H1 (cell line): Measurements from ENCODE around the gene TRAF3. TPM values are rescaled to one million over a fixed set of nuclear protein-coding genes. Genes with fewer than 3 reads are reported as not detected.
A peak's percentile ranks its signal among the peaks of the same experiment; 100 is the strongest.

Experiments used
- CTCF ChIA-PET: fragments of 300-600 bp; sonication (Branson Sonifier 250); formaldehyde crosslinking; loops from one replicate; lab custom pipeline; 2021; ENCODE audit not compliant: partially characterized antibody; lab: Charles Lee
- POLR2A ChIA-PET: fragments of 300-600 bp; sonication (Branson Sonifier 250); formaldehyde crosslinking; loops from one replicate; lab custom pipeline; 2021; ENCODE audit warnings: inconsistent platforms; ENCODE audit not compliant: partially characterized antibody; lab: Charles Lee
- DNase-seq, 2 experiments: peaks; one replicate each; pipeline versions ENCODE4 v3.0.0 to v3.0.0-alpha.2; 2010 to 2022; ENCODE audit warnings: low spot score in 2 of 2, low read depth in 1 of 2, mixed read lengths in 1 of 2
- FAIRE-seq: peaks from 2 replicates; lab custom pipeline; 2011; peaks lifted over from hg19 to GRCh38; lab: Jason Lieb, UNC
- H2AFZ ChIP-seq: 2 replicates; pipeline ENCODE4 v1.8.1; 2012; ENCODE audit warnings: low read length, inconsistent platforms
- H2AK5ac ChIP-seq: 2 replicates; pipeline ENCODE4 v1.6.1; 2013; ENCODE audit warnings: low read depth, low read length
- H2BK120ac ChIP-seq: replicated peaks from 2 replicates; pipeline ENCODE3; 2013; ENCODE audit warnings: low read depth, low read length, inconsistent platforms
- H2BK12ac ChIP-seq: 2 replicates; pipeline ENCODE4 v1.6.1; 2013; ENCODE audit warnings: low read depth, low read length
- H2BK15ac ChIP-seq: 2 replicates; pipeline ENCODE4 v1.6.1; 2013; ENCODE audit warnings: low read length
- H2BK20ac ChIP-seq: 2 replicates; pipeline ENCODE4 v1.6.1; 2013; ENCODE audit warnings: low read length
- H2BK5ac ChIP-seq: 2 replicates; pipeline ENCODE4 v1.6.1; 2013; ENCODE audit warnings: low read depth, low read length
- H3K14ac ChIP-seq: 2 replicates; pipeline ENCODE4 v1.6.1; 2013; ENCODE audit warnings: inconsistent platforms; ENCODE audit not compliant: insufficient read length
- H3K18ac ChIP-seq: 2 replicates; pipeline ENCODE4 v1.6.1; 2013; ENCODE audit warnings: low read length; ENCODE audit errors: extremely low read depth
- H3K23ac ChIP-seq: 2 replicates; pipeline ENCODE4 v1.6.1; 2013; ENCODE audit warnings: inconsistent platforms; ENCODE audit not compliant: insufficient read length
- H3K23me2 ChIP-seq: 2 replicates; pipeline ENCODE4 v1.6.1; 2013; ENCODE audit warnings: low read depth, low read length
- H3K27ac ChIP-seq: 2 replicates; pipeline ENCODE4 v1.6.1; 2011; ENCODE audit warnings: low read depth, low read length, inconsistent platforms
- H3K27me3 ChIP-seq, 4 experiments: replicated peaks in 1 of 4; 1 replicate in 1 of 4; 2 replicates in 3 of 4; pipeline versions ENCODE4 v1.6.1 to v1.8.1; 2011 to 2013; ENCODE audit warnings: low read length in 3 of 4, mild to moderate bottlenecking in 3 of 4, inconsistent platforms in 2 of 4, mixed read lengths in 2 of 4, moderate library complexity in 1 of 4; ENCODE audit not compliant: control insufficient read depth in 3 of 4, insufficient read depth in 3 of 4; ENCODE audit errors: extremely low read depth in 1 of 4
- H3K36me3 ChIP-seq, 4 experiments: 2 replicates each; pipeline versions ENCODE4 v1.6.1 to v1.8.1; 2011 to 2013; ENCODE audit warnings: mild to moderate bottlenecking in 4 of 4, low read length in 3 of 4, moderate library complexity in 2 of 4, control low read depth in 1 of 4, inconsistent platforms in 1 of 4; ENCODE audit not compliant: insufficient read depth in 4 of 4, control insufficient read depth in 2 of 4
- H3K4ac ChIP-seq: replicated peaks from 2 replicates; pipeline ENCODE3; 2013; ENCODE audit warnings: low read length, low read depth, mixed read lengths, inconsistent platforms; ENCODE audit not compliant: insufficient read length
- H3K4me1 ChIP-seq, 4 experiments: replicated peaks in 1 of 4; 1 replicate in 1 of 4; 2 replicates in 3 of 4; pipeline versions ENCODE4 v1.6.1 to v1.8.1; 2011 to 2013; ENCODE audit warnings: low read length in 3 of 4, inconsistent platforms in 2 of 4, mixed read lengths in 1 of 4; ENCODE audit not compliant: insufficient read depth in 4 of 4, control insufficient read depth in 3 of 4
- H3K4me2 ChIP-seq, 2 experiments: 2 replicates each; pipeline versions ENCODE4 v1.6.1 to v1.8.1; 2011 to 2013; ENCODE audit warnings: low read depth in 2 of 2, low read length in 2 of 2, control low read depth in 1 of 2, inconsistent platforms in 1 of 2, mild to moderate bottlenecking in 1 of 2; ENCODE audit not compliant: insufficient read depth in 1 of 2
- H3K4me3 ChIP-seq, 4 experiments: fragments of 200-600, 300-600 bp in 1 of 4; sonication (generic), shearing (Covaris generic), sonication (Bioruptor Twin) in 1 of 4; 2 replicates each; pipeline versions ENCODE4 v1.5.1 to v1.8.1; 2011 to 2016; ENCODE audit warnings: low read length in 4 of 4, low read depth in 3 of 4, control low read depth in 2 of 4, inconsistent platforms in 2 of 4, mild to moderate bottlenecking in 2 of 4, mixed read lengths in 1 of 4, moderate library complexity in 1 of 4; ENCODE audit not compliant: insufficient read depth in 2 of 4; ENCODE audit errors: extremely low read depth in 1 of 4
- H3K56ac ChIP-seq: replicated peaks from 2 replicates; pipeline ENCODE3; 2013; ENCODE audit warnings: low read depth, mild to moderate bottlenecking, mixed read lengths, low read length, inconsistent platforms; ENCODE audit not compliant: insufficient read length
- H3K79me1 ChIP-seq: 2 replicates; pipeline ENCODE4 v1.6.1; 2013; ENCODE audit warnings: low read depth, low read length, control low read depth
- H3K79me2 ChIP-seq, 2 experiments: 2 replicates each; pipeline versions ENCODE4 v1.6.1 to v1.8.1; 2012 to 2013; ENCODE audit warnings: low read length in 2 of 2, mild to moderate bottlenecking in 2 of 2, inconsistent platforms in 1 of 2; ENCODE audit not compliant: insufficient read depth in 2 of 2, control insufficient read depth in 1 of 2
- H3K9ac ChIP-seq, 4 experiments: replicated peaks in 1 of 4; 1 replicate in 1 of 4; 2 replicates in 3 of 4; pipeline versions ENCODE4 v1.6.1 to v1.8.1; 2011 to 2013; ENCODE audit warnings: low read depth in 3 of 4, low read length in 3 of 4, control low read depth in 2 of 4, mild to moderate bottlenecking in 2 of 4, moderate library complexity in 2 of 4, inconsistent platforms in 1 of 4; ENCODE audit errors: extremely low read depth in 1 of 4
- H3K9me3 ChIP-seq, 2 experiments: 2 replicates each; pipeline versions ENCODE4 v1.6.1 to v1.8.1; 2012 to 2013; ENCODE audit warnings: mild to moderate bottlenecking in 2 of 2, moderate library complexity in 2 of 2, control low read depth in 1 of 2, inconsistent platforms in 1 of 2, low read depth in 1 of 2, low read length in 1 of 2, mixed read lengths in 1 of 2; ENCODE audit not compliant: insufficient read depth in 2 of 2
- H4K20me1 ChIP-seq, 2 experiments: replicated peaks in 1 of 2; 2 replicates each; pipeline versions ENCODE3 to v1.8.1; 2011 to 2013; ENCODE audit warnings: inconsistent platforms in 2 of 2, low read length in 2 of 2, mild to moderate bottlenecking in 1 of 2; ENCODE audit not compliant: insufficient read depth in 2 of 2, control insufficient read depth in 1 of 2
- H4K5ac ChIP-seq: 2 replicates; pipeline ENCODE4 v1.6.1; 2013; ENCODE audit warnings: low read length, low read depth, mixed read lengths, inconsistent platforms; ENCODE audit not compliant: insufficient read length
- H4K8ac ChIP-seq: 2 replicates; pipeline ENCODE4 v1.8.0; 2013; ENCODE audit warnings: mild to moderate bottlenecking, moderate library complexity, low read length, inconsistent platforms; ENCODE audit not compliant: insufficient read depth; ENCODE audit errors: extremely low read depth
- H4K91ac ChIP-seq: replicated peaks from 2 replicates; pipeline ENCODE3; 2013; ENCODE audit warnings: low read length, mixed read lengths, inconsistent platforms; ENCODE audit not compliant: insufficient read length
- CHD1 ChIP-seq: IDR thresholded peaks from 2 replicates; pipeline ENCODE4 v1.6.1; 2012; ENCODE audit warnings: low read depth, low read length, improper control_type of control experiment
- HDAC6 ChIP-seq: IDR thresholded peaks from one replicate; pipeline ENCODE4 v1.7.1; 2012; ENCODE audit warnings: low read depth, mild to moderate bottlenecking, inconsistent platforms, low read length, moderate library complexity
- KDM5A ChIP-seq: fragments of 200-600 bp; IDR thresholded peaks from 2 replicates; pipeline ENCODE4 v1.7.1; 2012; ENCODE audit warnings: mild to moderate bottlenecking, low read length, inconsistent platforms, mixed read lengths
- RAD21 ChIP-seq, 2 experiments: IDR thresholded peaks in 1 of 2; conservative IDR thresholded peaks in 1 of 2; 2 replicates each; pipeline ENCODE4 v1.6.1; 2011; ENCODE audit warnings: low read depth in 2 of 2, low read length in 2 of 2, improper control_type of control experiment in 1 of 2, inconsistent platforms in 1 of 2, mild to moderate bottlenecking in 1 of 2, moderate library complexity in 1 of 2
- RXRA ChIP-seq: IDR thresholded peaks from 2 replicates; pipeline ENCODE4 v1.6.1; 2011; ENCODE audit warnings: low read depth, mild to moderate bottlenecking, low read length, moderate library complexity; ENCODE audit not compliant: insufficient read depth
- SUZ12 ChIP-seq: fragments of 200-600 bp; sonication (generic); IDR thresholded peaks from 2 replicates; pipeline ENCODE4 v1.6.1; 2012; ENCODE audit warnings: mild to moderate bottlenecking, inconsistent platforms, low read length, moderate library complexity, mixed read lengths
- WGBS, 2 experiments: shearing (Covaris generic) in 1 of 2; methylation state at CpG; one replicate each; pipeline versions ENCODE4 v1.1.6 to v1.1.7; 2013 to 2015; ENCODE audit warnings: low lambda C conversion rate in 2 of 2, mixed read lengths in 2 of 2, inconsistent platforms in 1 of 2, low coverage in 1 of 2, missing lambda C conversion rate in 1 of 2; ENCODE audit not compliant: insufficient replicate concordance in 2 of 2, insufficient coverage in 1 of 2, insufficient read length in 1 of 2; ENCODE audit errors: extremely low coverage in 1 of 2, missing lambda C conversion rate in 1 of 2; 5-methylcytosine and 5-hydroxymethylcytosine counted together
- polyA plus RNA-seq, 7 experiments: library from polyadenylated mRNA; depleted of rRNA in 3 of 7; stranded (reverse) in 5 of 7; unstranded in 2 of 7; fragments of >200 nt in 5 of 7; fragments of 200-250 nt in 2 of 7; gene quantifications; 1 replicate in 5 of 7; 2 replicates in 1 of 7; 4 replicates in 1 of 7; pipeline versions ENCODE4 v1.2.1 to v1.2.3, GENCODE V29; 2011 to 2013; ENCODE audit warnings: missing spikeins in 2 of 7, mixed read lengths in 2 of 7
- total RNA-seq: library from RNA; stranded (reverse); fragmentation: NEBNext Ultra II Directional; extraction: Animal tissue kit (Norgen Biotek cat#: 25700); gene quantifications from 2 replicates; pipeline ENCODE4 v1.2.1, GENCODE V29; 2021
- TF ChIP-seq, protein P1 (sequence below): IDR thresholded peaks from 2 replicates; pipeline ENCODE4 v1.6.1; 2012; ENCODE audit warnings: low read length, inconsistent platforms

TRAF3 gene
- total and polyA plus RNA-seq, 2 of the 8 experiments (the other 6 are each of a cell fraction or from before 2014, with no cell fraction given), result 5.8 to 12.1 TPM

DNA sequence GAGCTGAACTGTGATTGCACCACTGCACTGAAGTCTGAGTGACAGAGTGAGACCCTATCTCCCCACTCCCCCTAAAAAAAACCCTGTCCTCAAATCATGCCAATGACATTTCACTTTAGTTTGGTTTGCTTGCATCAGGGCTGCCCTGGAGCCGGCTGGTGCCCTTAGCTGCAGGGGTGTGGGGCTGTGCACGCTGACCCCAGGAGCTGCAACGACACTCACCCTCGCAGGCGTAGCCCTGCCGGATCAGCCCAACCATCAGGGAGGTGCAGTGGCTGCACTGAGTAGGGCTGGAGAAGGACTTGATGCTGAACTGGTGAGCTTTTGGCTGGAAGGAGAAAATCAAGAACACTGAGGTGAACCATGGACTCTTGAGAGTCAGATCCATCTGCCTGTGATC is 175.0 kb downstream of the TRAF3 start:
- Histone ChIP-seq H2BK20ac (no peak overlapping the region), H4K8ac (no peak overlapping the region), H3K79me2 (no peaks in the 10 kb centered on the region), H3K9ac (no peak overlapping the region), H3K4me2 (no peak overlapping the region), H3K36me3 (peaks cover 10 to 55% (median 44%) of the 10 kb centered on the region in 4 experiments; a peak in 7 of 8 replicates), H2BK5ac (peak overlapping the region; percentile 60; the same call in 1 of the 2 replicates), H4K20me1 (peaks cover 7 to 13% of the 10 kb centered on the region in 2 experiments), H3K79me1 (no peaks in the 10 kb centered on the region), H3K27me3 (no peaks in the 10 kb centered on the region), H3K14ac (no peak overlapping the region), H2BK12ac (no peak overlapping the region), H4K5ac (no peak overlapping the region), H3K23ac (no peak overlapping the region), H4K91ac (no peak overlapping the region), H3K4ac (no peak overlapping the region), H3K27ac (no peak overlapping the region), H3K4me3 (no peak overlapping the region), H3K4me1 (no peaks in the 10 kb centered on the region), H2AK5ac (no peak overlapping the region), H2AFZ (no peak overlapping the region), H2BK120ac (no peak overlapping the region), H3K23me2 (no peaks in the 10 kb centered on the region), H3K9me3 (no peaks in the 10 kb centered on the region), H3K18ac (no peak overlapping the region), H2BK15ac (no peak overlapping the region), H3K56ac (no peak overlapping the region)
- TF ChIP-seq RXRA, result no peak
- TF ChIP-seq KDM5A, result no peak
- no peak for TF ChIP-seq RAD21 (IDR thresholded peaks at IDR 0.05 in 1 of 2, conservative IDR thresholded peaks at IDR 0.05 in 1 of 2; ENCODE audit: low read depth in 2 of 2, low read length in 2 of 2)
- TF ChIP-seq, protein P1, sequence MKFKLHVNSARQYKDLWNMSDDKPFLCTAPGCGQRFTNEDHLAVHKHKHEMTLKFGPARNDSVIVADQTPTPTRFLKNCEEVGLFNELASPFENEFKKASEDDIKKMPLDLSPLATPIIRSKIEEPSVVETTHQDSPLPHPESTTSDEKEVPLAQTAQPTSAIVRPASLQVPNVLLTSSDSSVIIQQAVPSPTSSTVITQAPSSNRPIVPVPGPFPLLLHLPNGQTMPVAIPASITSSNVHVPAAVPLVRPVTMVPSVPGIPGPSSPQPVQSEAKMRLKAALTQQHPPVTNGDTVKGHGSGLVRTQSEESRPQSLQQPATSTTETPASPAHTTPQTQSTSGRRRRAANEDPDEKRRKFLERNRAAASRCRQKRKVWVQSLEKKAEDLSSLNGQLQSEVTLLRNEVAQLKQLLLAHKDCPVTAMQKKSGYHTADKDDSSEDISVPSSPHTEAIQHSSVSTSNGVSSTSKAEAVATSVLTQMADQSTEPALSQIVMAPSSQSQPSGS, result no peak
- no peak for TF ChIP-seq SUZ12
- TF ChIP-seq HDAC6, result no peak
- no peak for TF ChIP-seq CHD1
- CTCF ChIA-PET, result interaction anchor here (1.3 kb wide), 1 partner anchor 18 kb away, joined by 4 read pairs; no protein-coding TSS in a partner anchor
- POLR2A ChIA-PET, result no interaction called here
- FAIRE-seq (no peak), DNase-seq (no peak)
- 96% methylated on average over 6 of the region's 6 CpGs; no CpG with 5 or more reads in 1 of the 2 experiments for WGBS, 2 experiments
